H7 (cell line): ENCODE data around the gene DLGAP4. TPM values are rescaled to one million over a fixed set of nuclear protein-coding genes. Genes with fewer than 3 reads are reported as not detected.

ENCODE experiments used
- DNase-seq: peaks from one replicate; pipeline ENCODE4 v3.0.0; 2012
- H3K27me3 ChIP-seq: 2 replicates; pipeline ENCODE4 v1.6.0; 2011; ENCODE audit warnings: mild to moderate bottlenecking, low read length; ENCODE audit not compliant: control insufficient read depth, insufficient read depth
- H3K36me3 ChIP-seq: replicated peaks from 2 replicates; pipeline ENCODE4 v1.5.1; 2011; ENCODE audit warnings: low read length; ENCODE audit not compliant: control insufficient read depth, insufficient read depth
- H3K4me3 ChIP-seq: 2 replicates; pipeline ENCODE4 v1.5.1; 2011; ENCODE audit warnings: low read depth, mild to moderate bottlenecking, control low read depth, low read length, moderate library complexity; ENCODE audit not compliant: insufficient read depth
- total RNA-seq: library from RNA; depleted of rRNA; stranded (reverse); fragments of >200 nt; shearing (Covaris generic); gene quantifications from 2 replicates; pipeline ENCODE4 v1.2.3, GENCODE V29; 2014

Gene DLGAP4
- total RNA-seq, 1 experiment from 2014 or later, result 62.8 TPM

GRCh38 chr20:36398515-36398914, 92.4 kb downstream of the DLGAP4 start:
- Histone ChIP-seq H3K36me3 (no peaks in the 10 kb centered on the region), H3K27me3 (no peaks in the 10 kb centered on the region), H3K4me3 (no peak overlapping the region)
- no peak for DNase-seq

GRCh38 chr20:36399147-36399968, 93.2 kb downstream of the DLGAP4 start:
- Histone ChIP-seq H3K36me3 (no peaks in the 10 kb centered on the region), H3K27me3 (no peaks in the 10 kb centered on the region), H3K4me3 (no peak overlapping the region)
- DNase-seq, result peak; percentile 94

- Histone ChIP-seq H3K27me3 (no peaks in the 10 kb centered on the region), H3K36me3 (no peaks in the 10 kb centered on the region), H3K4me3 (no peak overlapping the region)
- no peak for DNase-seq
Measured at GRCh38 chr20:36399969-36400545, 93.9 kb downstream of the DLGAP4 start.

- peak; percentile 80 for DNase-seq
- no peak overlapping the region for H3K4me3 ChIP-seq
- H3K27me3 ChIP-seq, result no peaks in the 10 kb centered on the region
- H3K36me3 ChIP-seq, result no peaks in the 10 kb centered on the region
Measured at GRCh38 chr20:36400909-36401735, 95.0 kb downstream of the DLGAP4 start.

GRCh38 chr20:36402708-36403107, 96.6 kb downstream of the DLGAP4 start:
- Histone ChIP-seq H3K27me3 (no peaks in the 10 kb centered on the region), H3K4me3 (no peak overlapping the region), H3K36me3 (no peaks in the 10 kb centered on the region)
- no peak for DNase-seq

GRCh38 chr20:36404435-36404978, 98.4 kb downstream of the DLGAP4 start:
- DNase-seq, result no peak
- H3K27me3 ChIP-seq, result no peaks in the 10 kb centered on the region
- H3K36me3 ChIP-seq, result no peaks in the 10 kb centered on the region
- no peak overlapping the region for H3K4me3 ChIP-seq

GRCh38 chr20:36405255-36405654, 99.1 kb downstream of the DLGAP4 start:
- Histone ChIP-seq H3K36me3 (no peaks in the 10 kb centered on the region), H3K4me3 (no peak overlapping the region), H3K27me3 (no peaks in the 10 kb centered on the region)
- no peak for DNase-seq

- Histone ChIP-seq H3K4me3 (no peak overlapping the region), H3K27me3 (no peaks in the 10 kb centered on the region), H3K36me3 (no peaks in the 10 kb centered on the region)
- DNase-seq, result no peak
Measured at GRCh38 chr20:36407199-36407733, 101.1 kb downstream of the DLGAP4 start.

GRCh38 chr20:36408219-36408618, 102.1 kb downstream of the DLGAP4 start:
- no peak for DNase-seq
- Histone ChIP-seq H3K36me3 (no peaks in the 10 kb centered on the region), H3K4me3 (no peak overlapping the region), H3K27me3 (no peaks in the 10 kb centered on the region)

GRCh38 chr20:36411861-36412454, 105.8 kb downstream of the DLGAP4 start:
- Histone ChIP-seq H3K36me3 (no peaks in the 10 kb centered on the region), H3K4me3 (no peak overlapping the region), H3K27me3 (no peaks in the 10 kb centered on the region)
- DNase-seq, result no peak

GRCh38 chr20:36415475-36416002, 109.4 kb downstream of the DLGAP4 start:
- no peak for DNase-seq
- H3K27me3 ChIP-seq, result no peaks in the 10 kb centered on the region
- H3K36me3 ChIP-seq, result no peaks in the 10 kb centered on the region
- no peak overlapping the region for H3K4me3 ChIP-seq

- H3K36me3 ChIP-seq, result no peaks in the 10 kb centered on the region
- no peak for DNase-seq
- H3K4me3 ChIP-seq, result no peak overlapping the region
- no peaks in the 10 kb centered on the region for H3K27me3 ChIP-seq
Measured at GRCh38 chr20:36418711-36419110, 112.6 kb downstream of the DLGAP4 start.

GRCh38 chr20:36421641-36422040, 115.5 kb downstream of the DLGAP4 start:
- H3K4me3 ChIP-seq, result no peak overlapping the region
- no peaks in the 10 kb centered on the region for H3K27me3 ChIP-seq
- no peak for DNase-seq
- H3K36me3 ChIP-seq, result no peaks in the 10 kb centered on the region

- no peak for DNase-seq
- Histone ChIP-seq H3K4me3 (no peak overlapping the region), H3K36me3 (no peaks in the 10 kb centered on the region), H3K27me3 (no peaks in the 10 kb centered on the region)
Measured at GRCh38 chr20:36424314-36424713, 118.2 kb downstream of the DLGAP4 start.
